Smooth muscle cell (in vitro differentiated cells): Measurements from ENCODE around the gene FBXO42. TPM values are rescaled to one million over a fixed set of nuclear protein-coding genes. Genes with fewer than 3 reads are reported as not detected.

Source experiments
- DNase-seq: peaks from one replicate; lab custom pipeline; 2025; ENCODE audit not compliant: unreplicated experiment; lab: John Stamatoyannopoulos, UW
- H2AFZ ChIP-seq: fragments of 200-600 bp; sonication (generic); 2 replicates; pipeline ENCODE4 v1.6.0; 2016; ENCODE audit warnings: antibody characterized with exemption, low read depth, mild to moderate bottlenecking
- H3F3A ChIP-seq: fragments of 200-600 bp; sonication (generic); 2 replicates; pipeline ENCODE4 v1.6.0; 2017; ENCODE audit warnings: antibody characterized with exemption, low read depth
- H3K27ac ChIP-seq: fragments of 200-600 bp; sonication (generic); 2 replicates; pipeline ENCODE4 v1.5.1; 2016; ENCODE audit warnings: low read depth, mild to moderate bottlenecking
- H3K27me3 ChIP-seq: fragments of 200-600 bp; sonication (generic); 2 replicates; pipeline ENCODE4 v1.6.1; 2016; ENCODE audit warnings: low read depth, mild to moderate bottlenecking
- H3K36me3 ChIP-seq: fragments of 200-600 bp; sonication (generic); 2 replicates; pipeline ENCODE4 v1.5.1; 2016; ENCODE audit warnings: low read depth
- H3K4me1 ChIP-seq: fragments of 200-600 bp; sonication (generic); 2 replicates; pipeline ENCODE4 v1.5.1; 2016; ENCODE audit warnings: low read depth
- H3K4me2 ChIP-seq: fragments of 200-600 bp; sonication (generic); 2 replicates; pipeline ENCODE4 v1.6.0; 2016; ENCODE audit warnings: mild to moderate bottlenecking
- H3K4me3 ChIP-seq: fragments of 200-600 bp; sonication (generic); 2 replicates; pipeline ENCODE4 v1.5.1; 2016; ENCODE audit warnings: mild to moderate bottlenecking
- H3K79me2 ChIP-seq: fragments of 200-600 bp; sonication (generic); 2 replicates; pipeline ENCODE4 v1.6.0; 2016; ENCODE audit warnings: low read depth, mild to moderate bottlenecking
- H3K9ac ChIP-seq: fragments of 200-600 bp; sonication (generic); 2 replicates; pipeline ENCODE4 v1.6.0; 2016; ENCODE audit warnings: low read depth
- H3K9me3 ChIP-seq: fragments of 200-600 bp; sonication (generic); replicated peaks from 2 replicates; pipeline ENCODE4 v1.5.1; 2016; ENCODE audit warnings: low read depth
- H4K20me1 ChIP-seq: fragments of 200-600 bp; sonication (generic); 2 replicates; pipeline ENCODE4 v1.6.0; 2016; ENCODE audit warnings: low read depth
- WGBS: methylation state at CpG from one replicate; pipeline ENCODE4 v1.1.7; 2016; ENCODE audit warnings: low lambda C conversion rate; 5-methylcytosine and 5-hydroxymethylcytosine counted together
- polyA plus RNA-seq: library from polyadenylated mRNA; unstranded; fragments of >200 nt; fragmentation: Nextera tagmentation; extraction: Ambion mirVana; gene quantifications from 2 replicates; pipeline ENCODE4 v1.2.1, GENCODE V29; 2016
- total RNA-seq: library from RNA; depleted of rRNA; stranded (reverse); fragments of >200 nt; gene quantifications from 2 replicates; pipeline ENCODE4 v1.2.3, GENCODE V29; 2014
- TF ChIP-seq, protein P1 (sequence below): fragments of 200-600 bp; sonication (generic); IDR thresholded peaks from 2 replicates; pipeline ENCODE4 v1.5.1; 2017; ENCODE audit warnings: borderline replicate concordance, mild to moderate bottlenecking, antibody characterized with exemption; ENCODE audit not compliant: insufficient read depth, poor library complexity, severe bottlenecking

Gene FBXO42
- total and polyA plus RNA-seq, 2 experiments from 2014 or later: 14.7 to 22.6 TPM

DNA sequence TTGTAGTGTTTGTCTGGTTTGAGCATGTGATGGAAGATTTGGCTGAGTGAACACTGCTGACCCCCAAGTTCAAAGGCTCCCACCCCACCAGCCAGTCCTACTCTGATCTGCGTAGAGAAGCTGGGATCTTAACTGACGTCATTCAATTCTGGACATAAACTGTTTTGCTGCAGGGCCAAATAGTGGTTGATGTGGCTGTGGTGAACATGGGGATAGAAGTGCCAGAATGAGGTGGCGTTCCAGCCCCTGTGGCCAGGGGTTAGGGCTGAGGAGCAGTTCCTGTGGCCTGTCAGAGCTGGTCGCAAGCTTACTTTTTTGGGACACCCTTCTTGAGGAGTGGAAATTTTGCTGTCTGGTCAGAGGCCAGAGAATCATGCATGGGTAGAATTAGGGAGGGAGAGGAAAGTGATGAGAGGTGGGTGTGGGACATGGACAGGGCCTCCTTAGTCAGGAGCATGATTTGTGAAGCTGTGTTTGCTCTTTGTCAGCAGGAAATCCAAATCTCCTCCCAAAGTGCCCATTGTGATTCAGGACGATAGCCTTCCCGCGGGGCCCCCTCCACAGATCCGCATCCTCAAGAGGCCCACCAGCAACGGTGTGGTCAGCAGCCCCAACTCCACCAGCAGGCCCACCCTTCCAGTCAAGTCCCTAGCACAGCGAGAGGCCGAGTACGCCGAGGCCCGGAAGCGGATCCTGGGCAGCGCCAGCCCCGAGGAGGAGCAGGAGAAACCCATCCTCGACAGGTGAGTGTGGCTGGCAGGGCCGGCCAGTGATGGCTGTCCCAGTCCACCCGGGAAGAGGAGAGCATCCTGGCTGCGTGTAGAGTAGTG, 40.7 kb upstream of the FBXO42 start:
- Histone ChIP-seq H3K9me3 (no peaks in the 10 kb centered on the region), H3K9ac (no peak overlapping the region), H3K27ac (no peak overlapping the region), H3K4me1 (no peaks in the 10 kb centered on the region), H4K20me1 (peaks cover 93% of the 10 kb centered on the region), H3K4me2 (no peak overlapping the region), H3K79me2 (peaks cover 52% of the 10 kb centered on the region), H3F3A (peaks cover 5% of the 10 kb centered on the region), H2AFZ (no peak overlapping the region), H3K27me3 (no peaks in the 10 kb centered on the region), H3K4me3 (no peak overlapping the region), H3K36me3 (no peaks in the 10 kb centered on the region)
- TF ChIP-seq, protein P1, sequence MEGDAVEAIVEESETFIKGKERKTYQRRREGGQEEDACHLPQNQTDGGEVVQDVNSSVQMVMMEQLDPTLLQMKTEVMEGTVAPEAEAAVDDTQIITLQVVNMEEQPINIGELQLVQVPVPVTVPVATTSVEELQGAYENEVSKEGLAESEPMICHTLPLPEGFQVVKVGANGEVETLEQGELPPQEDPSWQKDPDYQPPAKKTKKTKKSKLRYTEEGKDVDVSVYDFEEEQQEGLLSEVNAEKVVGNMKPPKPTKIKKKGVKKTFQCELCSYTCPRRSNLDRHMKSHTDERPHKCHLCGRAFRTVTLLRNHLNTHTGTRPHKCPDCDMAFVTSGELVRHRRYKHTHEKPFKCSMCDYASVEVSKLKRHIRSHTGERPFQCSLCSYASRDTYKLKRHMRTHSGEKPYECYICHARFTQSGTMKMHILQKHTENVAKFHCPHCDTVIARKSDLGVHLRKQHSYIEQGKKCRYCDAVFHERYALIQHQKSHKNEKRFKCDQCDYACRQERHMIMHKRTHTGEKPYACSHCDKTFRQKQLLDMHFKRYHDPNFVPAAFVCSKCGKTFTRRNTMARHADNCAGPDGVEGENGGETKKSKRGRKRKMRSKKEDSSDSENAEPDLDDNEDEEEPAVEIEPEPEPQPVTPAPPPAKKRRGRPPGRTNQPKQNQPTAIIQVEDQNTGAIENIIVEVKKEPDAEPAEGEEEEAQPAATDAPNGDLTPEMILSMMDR: no peak
- no peak for DNase-seq
- WGBS: 93% methylated on average over 21 of the region's 21 CpGs

DNA sequence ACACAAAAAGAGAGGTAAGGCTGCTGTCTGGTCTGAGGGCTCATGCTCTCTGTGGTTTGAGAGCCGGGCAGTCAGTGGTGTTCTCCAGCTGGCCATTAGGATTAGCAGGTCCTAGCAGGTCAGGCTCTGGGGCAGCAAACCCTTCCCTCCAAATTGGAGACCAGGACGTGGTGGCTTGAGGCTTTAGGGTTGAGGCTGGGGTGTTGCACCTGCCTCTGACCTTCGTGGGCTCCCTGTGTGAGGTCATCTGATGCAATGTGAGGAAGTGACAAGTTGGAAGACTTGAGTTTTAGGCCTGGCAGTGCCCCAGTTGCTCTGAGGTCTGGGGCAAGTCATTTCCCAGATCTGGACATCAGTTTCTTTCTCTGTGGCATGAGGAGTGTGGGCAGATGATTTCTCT, 39.1 kb upstream of the FBXO42 start:
- H3K79me2 ChIP-seq: peaks cover 67% of the 10 kb centered on the region
- H3K27ac ChIP-seq: no peak overlapping the region
- H3K4me3 ChIP-seq: no peak overlapping the region
- no peak for DNase-seq
- H3K36me3 ChIP-seq: no peaks in the 10 kb centered on the region
- no peaks in the 10 kb centered on the region for H3K27me3 ChIP-seq
- 86% methylated on average over 3 of the region's 3 CpGs for WGBS
- H3K9ac ChIP-seq: no peak overlapping the region
- TF ChIP-seq, protein P1: no peak
- no peak overlapping the region for H2AFZ ChIP-seq
- no peak overlapping the region for H3K4me2 ChIP-seq
- H3F3A ChIP-seq: peaks cover 5% of the 10 kb centered on the region
- H3K4me1 ChIP-seq: no peaks in the 10 kb centered on the region
- H3K9me3 ChIP-seq: no peaks in the 10 kb centered on the region
- H4K20me1 ChIP-seq: peaks cover 99% of the 10 kb centered on the region

DNA sequence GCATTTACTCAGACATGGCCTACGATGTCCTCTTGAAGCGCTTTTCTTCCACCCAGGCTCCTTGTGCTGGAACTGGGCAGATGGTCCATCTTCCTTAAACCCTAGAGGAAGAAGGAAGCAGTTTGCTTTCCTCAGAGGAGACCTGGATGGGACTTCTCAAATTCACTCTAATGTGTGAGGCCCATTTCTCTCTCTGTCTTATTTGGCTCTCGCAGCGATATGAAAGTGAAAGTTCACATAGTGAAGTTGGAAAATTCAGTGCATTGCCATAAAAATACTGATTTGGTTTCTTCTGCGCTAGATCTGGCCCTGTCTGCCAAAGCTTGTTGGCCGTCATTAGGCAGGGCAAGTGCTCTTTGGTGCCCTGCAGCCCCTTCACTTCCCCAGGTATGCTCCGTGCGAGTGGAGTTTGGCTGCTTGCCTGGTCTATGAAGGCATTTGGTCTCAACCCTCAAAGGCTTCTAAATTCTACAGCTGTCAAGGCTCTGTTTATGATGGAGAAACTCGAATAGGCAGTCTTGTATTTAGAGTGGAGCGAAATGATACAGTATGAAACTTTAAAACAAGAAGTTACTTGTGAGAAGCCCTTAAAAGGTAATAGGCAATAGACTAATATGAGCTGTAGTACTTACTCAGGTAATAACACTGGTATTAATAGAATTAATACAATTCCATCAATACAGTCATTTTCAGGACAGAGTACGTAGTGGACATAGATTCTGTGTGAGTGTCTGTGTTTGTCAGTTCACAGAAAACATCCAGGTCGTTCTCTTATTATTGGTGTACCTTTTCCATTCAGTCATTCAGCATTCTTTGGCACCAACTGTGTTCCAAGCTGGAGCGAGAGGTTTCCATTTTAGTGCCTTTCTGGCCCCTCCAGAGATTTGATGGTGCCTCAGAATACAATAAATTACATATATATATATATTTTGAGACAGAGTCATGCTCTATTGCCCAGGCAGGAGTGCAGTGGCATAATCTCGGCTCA, 35.2 kb upstream of the FBXO42 start:
- DNase-seq: no peak
- no peaks in the 10 kb centered on the region for H3K4me1 ChIP-seq
- peaks cover 100% of the 10 kb centered on the region for H4K20me1 ChIP-seq

More for the DNA sequence above, 35.2 kb upstream of the FBXO42 start:
- Histone ChIP-seq H3K79me2 (peaks cover 99% of the 10 kb centered on the region), H3K9ac (no peak overlapping the region), H3K27me3 (no peaks in the 10 kb centered on the region), H3K36me3 (no peaks in the 10 kb centered on the region), H3K9me3 (no peaks in the 10 kb centered on the region), H3F3A (no peaks in the 10 kb centered on the region), H2AFZ (no peak overlapping the region), H3K4me3 (no peak overlapping the region), H3K4me2 (no peak overlapping the region), H3K27ac (no peak overlapping the region)
- TF ChIP-seq, protein P1: no peak
- 97% methylated on average over 14 of the region's 14 CpGs for WGBS
